HG03432 (cell line): ENCODE data around the gene NLE1.
"Not testable (repeated sequence)": the region's sequence is repeated elsewhere in the genome, so short reads cannot be mapped to it uniquely, and the experiment has no call there.

ENCODE experiments used
- ATAC-seq: cut with Tn5 transposase; IDR thresholded peaks from one replicate; pipeline ENCODE4 v1.9.1; 2021; ENCODE audit warnings: mild to moderate bottlenecking, moderate library complexity; ENCODE audit not compliant: unreplicated experiment

NLE1 gene

GRCh38 chr17:35141681-35142466, at the start of gene NLE1:
TSS of gene NLE1 (minus strand) at chr17:35142303. CDS start at chr17:35142275, 28 bp downstream.
- peak; percentile 89 for ATAC-seq

DNA sequence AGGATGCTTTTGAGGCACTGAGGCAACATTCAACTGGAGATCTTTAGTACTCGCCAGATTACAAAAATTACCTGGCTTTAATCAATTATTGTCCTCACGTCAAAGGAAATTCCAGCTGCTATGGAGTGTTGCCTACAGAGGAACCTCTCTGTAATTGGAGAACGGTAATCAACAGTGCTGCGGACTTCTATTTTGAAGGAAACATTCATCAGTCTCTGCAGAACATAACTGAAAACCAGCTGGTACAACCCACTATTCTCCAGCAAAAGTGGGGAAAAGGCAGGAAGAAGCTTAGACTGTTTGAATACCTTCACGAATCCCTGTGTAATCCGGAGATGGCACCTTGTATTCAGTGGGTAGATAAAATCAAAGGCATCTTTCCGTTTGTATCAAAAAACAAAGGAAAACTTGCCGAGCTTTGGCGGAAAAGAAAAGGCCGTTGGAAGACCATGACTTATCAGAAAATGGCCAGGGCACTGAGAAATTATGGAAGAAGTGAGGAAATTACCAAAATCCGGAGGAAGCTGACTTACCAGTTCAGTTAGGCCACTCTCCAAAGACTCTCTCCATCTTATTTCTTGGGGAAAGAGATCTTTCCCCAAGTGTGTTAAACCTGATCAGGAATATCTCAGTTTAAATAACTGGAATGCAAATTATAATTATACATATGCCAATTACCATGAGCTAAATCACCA, 49.0 kb upstream of the NLE1 start:
- no peak for ATAC-seq

DNA sequence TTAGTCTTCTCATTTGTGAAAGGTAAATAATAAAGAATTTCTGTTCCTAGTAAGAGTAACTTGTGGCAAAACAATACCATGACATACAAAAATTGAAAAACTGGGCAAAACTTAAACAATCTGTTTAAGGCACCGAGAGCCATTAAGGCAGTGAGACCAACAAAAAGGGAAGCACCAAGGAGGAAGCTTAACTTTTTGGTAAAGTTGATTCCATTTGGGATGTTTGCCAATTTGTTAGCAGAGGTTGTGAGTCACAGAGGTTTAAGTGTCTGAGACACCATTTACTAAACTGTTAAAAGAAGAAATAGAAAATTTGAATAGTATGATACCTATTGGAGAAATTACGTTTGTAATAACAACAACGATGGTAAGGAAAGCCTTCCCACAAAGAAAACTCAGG, 47.2 kb upstream of the NLE1 start:
- no peak for ATAC-seq

DNA sequence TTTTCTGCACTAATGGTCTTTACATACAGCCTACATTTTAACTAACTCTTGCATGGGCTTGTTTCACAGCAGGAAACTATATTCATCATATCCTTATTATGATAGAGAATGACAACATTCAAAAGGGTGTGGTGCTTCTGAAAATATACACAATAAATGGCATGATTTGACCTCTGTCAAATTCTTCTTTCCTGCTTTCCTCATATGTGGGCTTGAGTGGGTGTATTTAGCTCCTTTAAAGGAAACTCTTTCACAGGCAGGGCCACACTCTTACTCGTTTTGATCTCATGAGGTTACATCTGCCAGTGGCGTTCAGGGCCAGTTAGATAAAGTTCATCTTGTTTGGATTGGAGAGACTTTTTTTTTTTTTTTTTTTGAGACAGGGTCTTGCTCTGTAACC, 46.0 kb upstream of the NLE1 start:
- ATAC-seq: no peak

GRCh38 chr17:35187481-35187880, 45.4 kb upstream of the NLE1 start:
- no peak for ATAC-seq

- ATAC-seq: no peak
Observed at GRCh38 chr17:35185849-35186248, 43.7 kb upstream of the NLE1 start.

DNA sequence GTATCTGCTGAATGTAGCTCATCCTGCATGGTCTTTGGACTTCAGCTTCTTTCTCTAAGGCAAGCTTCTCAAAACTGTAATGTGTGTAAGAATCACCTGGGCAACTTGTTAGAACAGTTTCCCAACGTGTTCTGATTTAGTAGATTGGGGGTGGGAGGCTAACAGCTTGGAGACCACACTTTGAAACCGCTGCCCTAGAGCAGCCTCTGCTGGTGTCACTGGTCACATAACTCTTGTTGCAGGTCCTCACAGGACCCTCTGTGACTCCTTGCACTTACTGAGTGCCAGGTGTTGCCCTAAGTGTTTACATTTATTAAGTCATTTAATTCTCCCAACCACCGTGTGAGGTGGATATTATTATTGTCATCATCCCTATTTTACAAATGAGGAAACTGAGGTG, 42.2 kb upstream of the NLE1 start:
- ATAC-seq: no peak

GRCh38 chr17:35183332-35183731, 41.2 kb upstream of the NLE1 start:
- no peak for ATAC-seq

GRCh38 chr17:35179379-35179778, 37.3 kb upstream of the NLE1 start:
- ATAC-seq: not testable (repeated sequence)

GRCh38 chr17:35176897-35177296, 34.8 kb upstream of the NLE1 start:
- ATAC-seq: no peak

DNA sequence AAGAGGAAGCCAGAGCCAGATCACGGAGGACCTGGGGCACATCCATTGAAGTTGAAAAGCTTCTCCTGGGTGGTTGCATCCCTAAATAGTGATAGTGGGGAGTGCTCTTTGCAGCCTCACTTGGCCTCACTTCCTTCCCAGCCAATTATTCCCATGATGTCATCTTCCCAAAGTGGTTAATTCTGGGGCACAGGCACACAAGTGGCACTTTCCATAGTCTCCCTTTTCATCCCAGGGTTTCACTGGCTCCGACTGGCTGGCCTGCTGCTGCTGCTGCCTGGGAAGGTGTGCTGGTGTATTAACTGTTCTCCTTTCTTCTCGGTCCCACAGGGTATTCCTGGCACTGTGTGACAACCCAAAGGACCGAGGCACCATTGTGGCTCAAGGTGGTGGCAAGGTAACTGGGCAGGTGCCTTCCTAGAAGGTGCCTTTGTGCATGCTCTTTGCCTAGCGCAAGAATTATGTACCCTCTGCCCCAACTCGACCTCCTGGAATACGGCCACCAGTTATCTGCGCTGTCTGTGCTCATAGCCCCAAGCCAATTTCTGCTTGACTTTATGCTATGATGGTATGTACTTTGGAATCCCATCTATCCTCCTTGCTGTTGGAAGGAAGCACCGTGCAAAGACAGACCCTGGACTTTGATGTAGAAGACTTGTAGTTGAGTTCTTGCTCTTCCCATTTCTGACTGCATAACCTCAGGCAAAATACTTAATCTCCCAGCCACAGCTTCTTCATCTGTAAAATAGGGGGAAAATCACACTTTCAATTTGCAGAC, 33.7 kb upstream of the NLE1 start:
- no peak for ATAC-seq

- ATAC-seq: no peak
Observed at GRCh38 chr17:35174835-35175334, 32.8 kb upstream of the NLE1 start.

DNA sequence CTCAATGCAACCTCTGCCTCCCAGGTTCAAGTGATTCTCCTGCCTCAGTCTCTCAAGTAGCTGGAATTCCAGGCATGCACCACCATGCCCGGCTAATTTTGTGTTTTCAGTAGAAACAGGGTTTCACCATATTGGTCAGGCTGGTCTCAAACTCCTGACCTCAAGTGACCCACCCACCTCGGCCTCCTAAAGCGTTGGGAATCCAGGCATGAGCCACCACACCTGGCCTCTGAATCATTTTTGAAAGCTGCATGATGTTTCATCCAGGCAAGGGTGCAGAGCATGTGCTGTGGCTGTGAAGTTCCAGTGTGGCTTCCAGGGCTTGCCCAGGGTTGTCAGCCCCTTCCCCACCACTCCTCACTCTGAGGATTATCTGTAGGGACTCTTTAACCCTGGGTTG, 30.2 kb upstream of the NLE1 start:
- not testable (repeated sequence) for ATAC-seq

GRCh38 chr17:35171834-35172233, 29.7 kb upstream of the NLE1 start:
- no peak for ATAC-seq

GRCh38 chr17:35170968-35171771, 29.1 kb upstream of the NLE1 start:
- no peak for ATAC-seq

GRCh38 chr17:35169835-35170363, 27.8 kb upstream of the NLE1 start:
- ATAC-seq: no peak

DNA sequence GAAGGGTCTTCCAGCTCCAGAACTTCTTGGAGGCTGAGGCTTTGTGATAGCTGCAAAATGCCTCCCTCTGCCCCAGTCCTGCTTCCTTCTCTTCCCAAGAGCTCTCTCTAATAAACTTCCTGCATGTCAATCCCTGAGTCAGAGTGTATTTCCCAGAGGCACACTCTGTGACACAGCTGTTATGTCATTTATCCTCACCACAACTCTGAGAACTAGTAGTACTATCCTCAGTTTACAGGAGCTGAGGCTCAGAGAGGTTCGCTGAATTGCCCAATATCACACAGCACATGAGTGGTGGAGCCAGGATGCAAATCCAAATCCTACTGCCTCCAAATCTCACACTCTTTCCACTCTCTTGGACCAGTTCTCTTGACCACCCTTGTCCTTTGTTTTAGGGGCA, 25.6 kb upstream of the NLE1 start:
- no peak for ATAC-seq

DNA sequence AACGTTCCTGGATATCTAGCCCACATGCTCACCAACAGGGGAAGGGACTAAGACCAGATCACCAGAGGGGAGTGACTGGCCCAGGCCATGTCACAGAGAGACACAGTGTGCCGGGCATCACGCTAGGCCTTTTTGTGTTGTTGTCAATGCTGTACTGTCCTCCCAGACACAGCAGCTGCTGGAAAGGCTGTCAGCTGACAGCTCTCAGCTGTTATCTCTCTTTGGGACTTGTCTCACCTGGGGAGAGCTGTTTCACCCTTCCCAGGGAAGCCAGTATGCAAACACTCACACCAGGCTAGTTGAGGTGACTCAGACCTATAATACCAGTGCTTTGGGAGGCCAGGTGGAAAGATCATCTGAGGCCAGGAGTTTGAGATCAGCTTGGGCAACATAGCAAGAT, 24.9 kb upstream of the NLE1 start:
- no peak for ATAC-seq

- ATAC-seq: no peak
Observed at GRCh38 chr17:35166526-35166925, 24.4 kb upstream of the NLE1 start.

DNA sequence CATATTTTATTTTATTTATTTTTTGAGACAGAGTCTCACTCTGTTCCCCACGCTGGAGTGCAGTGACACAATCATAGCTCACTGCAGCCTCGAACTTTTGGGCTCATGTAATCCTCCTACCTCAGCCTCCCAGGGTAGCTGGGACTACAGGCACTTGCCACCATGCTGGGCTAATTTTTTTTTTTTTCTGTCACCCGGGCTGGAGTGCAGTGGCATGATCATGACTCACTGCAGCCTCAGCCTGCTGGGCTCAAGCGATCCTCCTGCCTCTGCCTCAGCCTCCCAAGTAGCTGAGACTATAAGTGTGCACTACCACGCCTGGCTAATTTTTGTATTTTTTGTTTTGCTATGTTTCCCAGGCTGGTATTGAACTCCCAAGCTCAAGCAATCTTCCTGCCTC, 22.6 kb upstream of the NLE1 start:
- no peak for ATAC-seq
